Testis (tissue), 2 donors: ENCODE data around the gene BCS1L.

Experiments
- POLR2A ChIP-seq: fragments of 450-650 bp; IDR thresholded peaks from one replicate; pipeline ENCODE4 v1.6.1; 2017; ENCODE audit warnings: antibody characterized with exemption, mild to moderate bottlenecking, moderate library complexity
- TF ChIP-seq, protein P1 (sequence below), 3 experiments: fragments of 450-650 bp in 2 of 3; fragments of 200-600 bp in 1 of 3; sonication (generic) in 1 of 3; IDR thresholded peaks; one replicate each; pipeline ENCODE4 v1.5.1; 2016 to 2019; ENCODE audit warnings: antibody characterized with exemption in 3 of 3, mild to moderate bottlenecking in 2 of 3, moderate library complexity in 1 of 3

DNA sequence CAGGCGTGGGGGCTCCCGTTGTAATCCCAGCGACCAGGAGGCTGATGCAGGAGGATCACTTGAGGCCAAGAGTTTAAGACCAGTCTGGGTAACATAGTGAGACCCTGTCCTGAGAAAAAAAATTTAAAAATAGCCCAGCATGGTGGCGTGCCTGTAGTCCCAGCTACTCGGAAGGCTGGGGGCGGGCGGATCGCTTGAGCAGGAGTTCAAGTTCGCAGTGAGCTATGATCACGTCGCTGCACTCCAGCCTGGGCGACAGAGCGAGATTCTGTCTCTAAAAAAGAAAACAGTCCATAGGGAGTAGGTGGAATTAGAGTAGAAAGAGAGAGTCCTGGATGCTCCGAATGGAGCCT, 50.8 kb downstream of the BCS1L start:
- TF ChIP-seq, protein P1, sequence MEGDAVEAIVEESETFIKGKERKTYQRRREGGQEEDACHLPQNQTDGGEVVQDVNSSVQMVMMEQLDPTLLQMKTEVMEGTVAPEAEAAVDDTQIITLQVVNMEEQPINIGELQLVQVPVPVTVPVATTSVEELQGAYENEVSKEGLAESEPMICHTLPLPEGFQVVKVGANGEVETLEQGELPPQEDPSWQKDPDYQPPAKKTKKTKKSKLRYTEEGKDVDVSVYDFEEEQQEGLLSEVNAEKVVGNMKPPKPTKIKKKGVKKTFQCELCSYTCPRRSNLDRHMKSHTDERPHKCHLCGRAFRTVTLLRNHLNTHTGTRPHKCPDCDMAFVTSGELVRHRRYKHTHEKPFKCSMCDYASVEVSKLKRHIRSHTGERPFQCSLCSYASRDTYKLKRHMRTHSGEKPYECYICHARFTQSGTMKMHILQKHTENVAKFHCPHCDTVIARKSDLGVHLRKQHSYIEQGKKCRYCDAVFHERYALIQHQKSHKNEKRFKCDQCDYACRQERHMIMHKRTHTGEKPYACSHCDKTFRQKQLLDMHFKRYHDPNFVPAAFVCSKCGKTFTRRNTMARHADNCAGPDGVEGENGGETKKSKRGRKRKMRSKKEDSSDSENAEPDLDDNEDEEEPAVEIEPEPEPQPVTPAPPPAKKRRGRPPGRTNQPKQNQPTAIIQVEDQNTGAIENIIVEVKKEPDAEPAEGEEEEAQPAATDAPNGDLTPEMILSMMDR (IDR thresholded peaks at IDR 0.05): no peak
- no peak for TF ChIP-seq POLR2A
